Measurements from ENCODE around the gene BHLHE23.

The BHLHE23 gene

GRCh38 chr20:62982124-62983075 lies 24.4 kb downstream of the BHLHE23 start:
- no peak overlapping the region for H4K8ac ChIP-seq (ENCODE audit: low read length)
- no peak overlapping the region for H4K91ac ChIP-seq (ENCODE audit: low read length)
- no peak overlapping the region for H3K27ac ChIP-seq (ENCODE audit: low read length, poor library complexity, severe bottlenecking)
- H3K18ac ChIP-seq (ENCODE audit: low read depth in 1 of 2, low read length in 2 of 2), result no peak overlapping the region
- H3K9me3 ChIP-seq (ENCODE audit: control insufficient read depth, low read length), result no peaks in the 10 kb centered on the region
- H3K4me3 ChIP-seq (ENCODE audit: insufficient read depth in 1 of 2, low read depth in 1 of 2, low read length in 2 of 2), result no peak overlapping the region
- no peak overlapping the region for H3K23ac ChIP-seq (ENCODE audit: low read length in 2 of 2)
- H2BK120ac ChIP-seq (ENCODE audit: low read depth, low read length), result no peak overlapping the region
- no peak overlapping the region for H2BK12ac ChIP-seq (ENCODE audit: low read length in 2 of 2)
- no peak overlapping the region for H2BK5ac ChIP-seq (ENCODE audit: low read depth, low read length, poor library complexity, severe bottlenecking)
- no peaks in the 10 kb centered on the region for H3K4me1 ChIP-seq (ENCODE audit: control insufficient read depth, insufficient read depth, low read depth, low read length)
- no peak for DNase-seq
- no peak overlapping the region for H3K4me2 ChIP-seq (ENCODE audit: low read length, poor library complexity, severe bottlenecking)
- no peak overlapping the region for H2AFZ ChIP-seq (ENCODE audit: low read depth, low read length)
- H2BK15ac ChIP-seq (ENCODE audit: low read depth, poor library complexity, severe bottlenecking), result no peak overlapping the region
- H3K4ac ChIP-seq (ENCODE audit: low read depth in 1 of 2, low read length in 2 of 2), result no peak overlapping the region
- H3K9ac ChIP-seq (ENCODE audit: low read length), result no peak overlapping the region
- H2AK5ac ChIP-seq (ENCODE audit: low read length, severe bottlenecking), result no peak overlapping the region
- H3K36me3 ChIP-seq (ENCODE audit: control insufficient read depth in 1 of 2, insufficient read depth in 2 of 2, low read depth in 1 of 2, low read length in 2 of 2), result no peaks in the 10 kb centered on the region
- H3K79me1 ChIP-seq (replicated peaks; ENCODE audit: low read length, poor library complexity, severe bottlenecking), result no peaks in the 10 kb centered on the region
- peaks cover 73 to 92% of the 10 kb centered on the region in 2 experiments for H3K27me3 ChIP-seq (ENCODE audit: control insufficient read depth in 1 of 2, insufficient read depth in 1 of 2, low read length in 2 of 2)
- no peak overlapping the region for H3K14ac ChIP-seq (ENCODE audit: low read length in 2 of 2)
- WGBS, result 74% methylated on average over 19 of the region's 21 CpGs

- no peak overlapping the region for H3K18ac ChIP-seq (ENCODE audit: low read depth in 1 of 2, low read length in 2 of 2)
- no peak overlapping the region for H3K9ac ChIP-seq (ENCODE audit: low read length)
- no peaks in the 10 kb centered on the region for H3K36me3 ChIP-seq (ENCODE audit: control insufficient read depth in 1 of 2, insufficient read depth in 2 of 2, low read depth in 1 of 2, low read length in 2 of 2)
- H2BK5ac ChIP-seq (ENCODE audit: low read depth, low read length, poor library complexity, severe bottlenecking), result no peak overlapping the region
- no peak overlapping the region for H3K4ac ChIP-seq (ENCODE audit: low read depth in 1 of 2, low read length in 2 of 2)
- H3K14ac ChIP-seq (ENCODE audit: low read length in 2 of 2), result no peak overlapping the region
- no peak overlapping the region for H3K4me3 ChIP-seq (ENCODE audit: insufficient read depth in 1 of 2, low read depth in 1 of 2, low read length in 2 of 2)
- no peak overlapping the region for H4K91ac ChIP-seq (ENCODE audit: low read length)
- H2BK12ac ChIP-seq (ENCODE audit: low read length in 2 of 2), result no peak overlapping the region
- H2BK15ac ChIP-seq (ENCODE audit: low read depth, poor library complexity, severe bottlenecking), result no peak overlapping the region
- no peak overlapping the region for H3K23ac ChIP-seq (ENCODE audit: low read length in 2 of 2)
- peaks cover 80 to 95% of the 10 kb centered on the region in 2 experiments for H3K27me3 ChIP-seq (ENCODE audit: control insufficient read depth in 1 of 2, insufficient read depth in 1 of 2, low read length in 2 of 2)
- 70% methylated on average over 22 of the region's 28 CpGs for WGBS
- H2AFZ ChIP-seq (ENCODE audit: low read depth, low read length), result no peak overlapping the region
- no peak overlapping the region for H3K4me2 ChIP-seq (ENCODE audit: low read length, poor library complexity, severe bottlenecking)
- no peak overlapping the region for H2AK5ac ChIP-seq (ENCODE audit: low read length, severe bottlenecking)
- H3K4me1 ChIP-seq (ENCODE audit: control insufficient read depth, insufficient read depth, low read depth, low read length), result no peaks in the 10 kb centered on the region
- H3K79me1 ChIP-seq (replicated peaks; ENCODE audit: low read length, poor library complexity, severe bottlenecking), result no peaks in the 10 kb centered on the region
- no peaks in the 10 kb centered on the region for H3K9me3 ChIP-seq (ENCODE audit: control insufficient read depth, low read length)
- H2BK120ac ChIP-seq (ENCODE audit: low read depth, low read length), result no peak overlapping the region
- no peak overlapping the region for H4K8ac ChIP-seq (ENCODE audit: low read length)
- H3K27ac ChIP-seq (ENCODE audit: low read length, poor library complexity, severe bottlenecking), result no peak overlapping the region
- no peak for DNase-seq
Observed at GRCh38 chr20:62980970-62981369, 25.8 kb downstream of the BHLHE23 start.

GRCh38 chr20:62980380-62980960 lies 26.3 kb downstream of the BHLHE23 start:
- H4K8ac ChIP-seq (ENCODE audit: low read length), result no peak overlapping the region
- 78% methylated on average over 18 of the region's 19 CpGs for WGBS
- no peak overlapping the region for H2AK5ac ChIP-seq (ENCODE audit: low read length, severe bottlenecking)
- no peak overlapping the region for H3K4me2 ChIP-seq (ENCODE audit: low read length, poor library complexity, severe bottlenecking)
- peaks cover 85 to 94% of the 10 kb centered on the region in 2 experiments for H3K27me3 ChIP-seq (ENCODE audit: control insufficient read depth in 1 of 2, insufficient read depth in 1 of 2, low read length in 2 of 2)
- H2BK5ac ChIP-seq (ENCODE audit: low read depth, low read length, poor library complexity, severe bottlenecking), result no peak overlapping the region
- H3K4me1 ChIP-seq (ENCODE audit: control insufficient read depth, insufficient read depth, low read depth, low read length), result no peaks in the 10 kb centered on the region
- no peak overlapping the region for H2BK15ac ChIP-seq (ENCODE audit: low read depth, poor library complexity, severe bottlenecking)
- no peaks in the 10 kb centered on the region for H3K9me3 ChIP-seq (ENCODE audit: control insufficient read depth, low read length)
- no peak overlapping the region for H2BK12ac ChIP-seq (ENCODE audit: low read length in 2 of 2)
- H3K4ac ChIP-seq (ENCODE audit: low read depth in 1 of 2, low read length in 2 of 2), result no peak overlapping the region
- H3K79me1 ChIP-seq (replicated peaks; ENCODE audit: low read length, poor library complexity, severe bottlenecking), result no peaks in the 10 kb centered on the region
- H2AFZ ChIP-seq (ENCODE audit: low read depth, low read length), result no peak overlapping the region
- H3K9ac ChIP-seq (ENCODE audit: low read length), result no peak overlapping the region
- no peak overlapping the region for H3K27ac ChIP-seq (ENCODE audit: low read length, poor library complexity, severe bottlenecking)
- DNase-seq, result no peak
- H3K14ac ChIP-seq (ENCODE audit: low read length in 2 of 2), result no peak overlapping the region
- no peak overlapping the region for H3K18ac ChIP-seq (ENCODE audit: low read depth in 1 of 2, low read length in 2 of 2)
- no peaks in the 10 kb centered on the region for H3K36me3 ChIP-seq (ENCODE audit: control insufficient read depth in 1 of 2, insufficient read depth in 2 of 2, low read depth in 1 of 2, low read length in 2 of 2)
- no peak overlapping the region for H3K23ac ChIP-seq (ENCODE audit: low read length in 2 of 2)
- no peak overlapping the region for H4K91ac ChIP-seq (ENCODE audit: low read length)
- H3K4me3 ChIP-seq (ENCODE audit: insufficient read depth in 1 of 2, low read depth in 1 of 2, low read length in 2 of 2), result no peak overlapping the region
- H2BK120ac ChIP-seq (ENCODE audit: low read depth, low read length), result no peak overlapping the region

- no peak overlapping the region for H2BK15ac ChIP-seq (ENCODE audit: low read depth, poor library complexity, severe bottlenecking)
- no peak overlapping the region for H2BK120ac ChIP-seq (ENCODE audit: low read depth, low read length)
- H3K4ac ChIP-seq (ENCODE audit: low read depth in 1 of 2, low read length in 2 of 2), result no peak overlapping the region
- H3K9me3 ChIP-seq (ENCODE audit: control insufficient read depth, low read length), result no peaks in the 10 kb centered on the region
- H3K4me2 ChIP-seq (ENCODE audit: low read length, poor library complexity, severe bottlenecking), result no peak overlapping the region
- no peak overlapping the region for H3K27ac ChIP-seq (ENCODE audit: low read length, poor library complexity, severe bottlenecking)
- H3K18ac ChIP-seq (ENCODE audit: low read depth in 1 of 2, low read length in 2 of 2), result no peak overlapping the region
- no peak overlapping the region for H3K14ac ChIP-seq (ENCODE audit: low read length in 2 of 2)
- no peak overlapping the region for H3K9ac ChIP-seq (ENCODE audit: low read length)
- no peak for DNase-seq
- no peak overlapping the region for H2AFZ ChIP-seq (ENCODE audit: low read depth, low read length)
- H3K4me1 ChIP-seq (ENCODE audit: control insufficient read depth, insufficient read depth, low read depth, low read length), result no peaks in the 10 kb centered on the region
- no peak overlapping the region for H4K8ac ChIP-seq (ENCODE audit: low read length)
- H3K36me3 ChIP-seq (ENCODE audit: control insufficient read depth in 1 of 2, insufficient read depth in 2 of 2, low read depth in 1 of 2, low read length in 2 of 2), result no peaks in the 10 kb centered on the region
- H3K23ac ChIP-seq (ENCODE audit: low read length in 2 of 2), result no peak overlapping the region
- no peak overlapping the region for H2BK12ac ChIP-seq (ENCODE audit: low read length in 2 of 2)
- WGBS, result 62% methylated on average over 19 of the region's 19 CpGs
- H4K91ac ChIP-seq (ENCODE audit: low read length), result no peak overlapping the region
- H2BK5ac ChIP-seq (ENCODE audit: low read depth, low read length, poor library complexity, severe bottlenecking), result no peak overlapping the region
- no peaks in the 10 kb centered on the region for H3K79me1 ChIP-seq (replicated peaks; ENCODE audit: low read length, poor library complexity, severe bottlenecking)
- no peak overlapping the region for H3K4me3 ChIP-seq (ENCODE audit: insufficient read depth in 1 of 2, low read depth in 1 of 2, low read length in 2 of 2)
- H2AK5ac ChIP-seq (ENCODE audit: low read length, severe bottlenecking), result no peak overlapping the region
- peaks cover 89 to 94% of the 10 kb centered on the region in 2 experiments for H3K27me3 ChIP-seq (ENCODE audit: control insufficient read depth in 1 of 2, insufficient read depth in 1 of 2, low read length in 2 of 2)
Observed at GRCh38 chr20:62979876-62980373, 26.8 kb downstream of the BHLHE23 start.
